ENCODE measurements around the gene SLC35A2. TPM values are rescaled to one million over a fixed set of nuclear protein-coding genes. Genes with fewer than 3 reads are reported as not detected.

Gene SLC35A2
- total and polyA plus RNA-seq, 2 of the 4 experiments (the other 2 are of a cell fraction): 10.8 to 48.3 TPM

Small RNA genes within 50 kb of the gene (microRNA-seq; reads per million reads assigned to microRNA genes)
- not detected for gene RNU6-722P (ENCODE audit: insufficient read depth, insufficient read length)

Small RNA genes within 50 kb of the gene (small RNA-seq; reads per million reads assigned to genes)
- 0 to 18.7 (median 0.17) reads per million in 5 experiments for gene RNU6-722P

Other genes with a start within 250 kb of the SLC35A2 start
- not detected in 2 replicates for gene WAS, start 227.8 kb downstream of the SLC35A2 start, total RNA-seq (2012; rRNA removed)
- 0.09 and 0.14 TPM in 2 replicates for gene WAS, start 227.8 kb downstream of the SLC35A2 start, polyA plus RNA-seq (2012; rRNA removed)
- 6.6 and 7.2 TPM in 2 replicates for gene SUV39H1, start 214.9 kb downstream of the SLC35A2 start, total RNA-seq (2012; rRNA removed)
- 8.6 and 9.9 TPM in 2 replicates for gene SUV39H1, start 214.9 kb downstream of the SLC35A2 start, polyA plus RNA-seq (2012; rRNA removed)
- not detected in 2 replicates for gene GLOD5, start 149.9 kb downstream of the SLC35A2 start, total RNA-seq (2012; rRNA removed)
- not detected in 2 replicates for gene GLOD5, start 149.9 kb downstream of the SLC35A2 start, polyA plus RNA-seq (2012; rRNA removed)
- gene GATA1, start 125.1 kb downstream of the SLC35A2 start, total RNA-seq (2012; rRNA removed): not detected in 2 replicates
- gene GATA1, start 125.1 kb downstream of the SLC35A2 start, polyA plus RNA-seq (2012; rRNA removed): not detected in 2 replicates
- 14.7 and 16.8 TPM in 2 replicates for gene HDAC6, start 109.6 kb downstream of the SLC35A2 start, total RNA-seq (2012; rRNA removed)
- 26.3 and 27.7 TPM in 2 replicates for gene HDAC6, start 109.6 kb downstream of the SLC35A2 start, polyA plus RNA-seq (2012; rRNA removed)
- not detected in 2 replicates for gene ERAS, start 85.1 kb downstream of the SLC35A2 start, total RNA-seq (2012; rRNA removed)
- gene ERAS, start 85.1 kb downstream of the SLC35A2 start, polyA plus RNA-seq (2012; rRNA removed): not detected in 2 replicates
- not detected in 2 replicates for gene PCSK1N, start 76.0 kb downstream of the SLC35A2 start, total RNA-seq (2012; rRNA removed)
- 0.12 and 0.24 TPM in 2 replicates for gene PCSK1N, start 76.0 kb downstream of the SLC35A2 start, polyA plus RNA-seq (2012; rRNA removed)
- 25.6 and 28.7 TPM in 2 replicates for gene TIMM17B, start 13.9 kb downstream of the SLC35A2 start, total RNA-seq (2012; rRNA removed)
- 73.6 and 91.2 TPM in 2 replicates for gene TIMM17B, start 13.9 kb downstream of the SLC35A2 start, polyA plus RNA-seq (2012; rRNA removed)
- 120 and 124 TPM in 2 replicates for gene PQBP1, start 13.7 kb downstream of the SLC35A2 start, total RNA-seq (2012; rRNA removed)
- gene PQBP1, start 13.7 kb downstream of the SLC35A2 start, polyA plus RNA-seq (2012; rRNA removed): 96.4 and 105 TPM in 2 replicates
- 6.9 and 7.3 TPM in 2 replicates for gene PIM2, start 7.4 kb upstream of the SLC35A2 start, total RNA-seq (2012; rRNA removed)
- gene PIM2, start 7.4 kb upstream of the SLC35A2 start, polyA plus RNA-seq (2012; rRNA removed): 8.1 and 9.4 TPM in 2 replicates
- gene OTUD5, start 46.0 kb upstream of the SLC35A2 start, total RNA-seq (2012; rRNA removed): 30.6 and 31.7 TPM in 2 replicates
- gene OTUD5, start 46.0 kb upstream of the SLC35A2 start, polyA plus RNA-seq (2012; rRNA removed): 48.3 and 50.4 TPM in 2 replicates
- gene KCND1, start 60.2 kb upstream of the SLC35A2 start, total RNA-seq (2012; rRNA removed): 0.28 and 0.36 TPM in 2 replicates
- gene KCND1, start 60.2 kb upstream of the SLC35A2 start, polyA plus RNA-seq (2012; rRNA removed): 1.8 and 1.9 TPM in 2 replicates
- gene GRIPAP1, start 90.6 kb upstream of the SLC35A2 start, total RNA-seq (2012; rRNA removed): 17.9 and 20.8 TPM in 2 replicates
- gene GRIPAP1, start 90.6 kb upstream of the SLC35A2 start, polyA plus RNA-seq (2012; rRNA removed): 21.4 and 25.0 TPM in 2 replicates
- 23.9 and 24.4 TPM in 2 replicates for gene TFE3, start 131.7 kb upstream of the SLC35A2 start, total RNA-seq (2012; rRNA removed)
- gene TFE3, start 131.7 kb upstream of the SLC35A2 start, polyA plus RNA-seq (2012; rRNA removed): 40.5 and 43.6 TPM in 2 replicates
- under 0.01 and 0.18 TPM in 2 replicates for gene CCDC120, start 147.4 kb upstream of the SLC35A2 start, total RNA-seq (2012; rRNA removed)
- 2.0 and 2.2 TPM in 2 replicates for gene CCDC120, start 147.4 kb upstream of the SLC35A2 start, polyA plus RNA-seq (2012; rRNA removed)
- 3.8 and 5.0 TPM in 2 replicates for gene PRAF2, start 162.4 kb upstream of the SLC35A2 start, total RNA-seq (2012; rRNA removed)
- 65.5 and 71.1 TPM in 2 replicates for gene PRAF2, start 162.4 kb upstream of the SLC35A2 start, polyA plus RNA-seq (2012; rRNA removed)
- gene WDR45, start 168.2 kb upstream of the SLC35A2 start, total RNA-seq (2012; rRNA removed): 25.3 and 40.7 TPM in 2 replicates
- 67.4 and 71.5 TPM in 2 replicates for gene WDR45, start 168.2 kb upstream of the SLC35A2 start, polyA plus RNA-seq (2012; rRNA removed)
- gene GPKOW, start 212.1 kb upstream of the SLC35A2 start, total RNA-seq (2012; rRNA removed): 17.5 and 19.7 TPM in 2 replicates
- 23.7 and 25.7 TPM in 2 replicates for gene GPKOW, start 212.1 kb upstream of the SLC35A2 start, polyA plus RNA-seq (2012; rRNA removed)

All from IMR-90 (cell line).